GM13977 (cell line): ENCODE measurements around the gene CACNA1C.

ENCODE experiments used
- DNase-seq: peaks from one replicate; pipeline ENCODE4 v3.0.0; 2012; ENCODE audit warnings: low spot score
- CTCF ChIP-seq: IDR thresholded peaks from 2 replicates; pipeline ENCODE4 v1.5.1; 2012; ENCODE audit warnings: mild to moderate bottlenecking, control low read depth; ENCODE audit not compliant: insufficient read depth; ENCODE audit errors: extremely low read depth, missing control alignments
- in situ Hi-C: fragments of 300-500 bp; cut with MboI; formaldehyde crosslinking; loops from one replicate; pipeline ENCODE4 v1.12.0; 2022; ENCODE audit warnings: low sequenced_read_pairs, low pct_unique_long_range_greater_than_20kb, mixed read lengths, inconsistent platforms; ENCODE audit not compliant: unreplicated experiment

The CACNA1C gene

GRCh38 chr12:2208837-2209635, 156.2 kb downstream of the CACNA1C start:
- in situ Hi-C loops, result no loop called here
- TF ChIP-seq CTCF, result no peak
- DNase-seq, result no peak

- no peak for DNase-seq
- in situ Hi-C loops, result no loop called here
- no peak for TF ChIP-seq CTCF
These were observed 158.3 kb downstream of the CACNA1C start for GRCh38 chr12:2211119-2211518.

GRCh38 chr12:2212537-2212936, 159.8 kb downstream of the CACNA1C start:
- TF ChIP-seq CTCF, result no peak
- in situ Hi-C loops, result no loop called here
- no peak for DNase-seq

- in situ Hi-C loops, result no loop called here
- TF ChIP-seq CTCF, result no peak
- DNase-seq, result no peak
These were observed 160.4 kb downstream of the CACNA1C start for GRCh38 chr12:2212971-2213869.

GRCh38 chr12:2214411-2214810, 161.6 kb downstream of the CACNA1C start:
- DNase-seq, result no peak
- in situ Hi-C loops, result no loop called here

More at GRCh38 chr12:2214411-2214810, 161.6 kb downstream of the CACNA1C start:
- no peak for TF ChIP-seq CTCF
